ENCODE results near the gene SETX.

GRCh38 chr9:132241840-132242620 is 112.8 kb downstream of the SETX start:
- TF ChIP-seq CTCF (IDR thresholded peaks at IDR 0.05; ENCODE audit: insufficient read depth, low read length) (no peak), POLR2AphosphoS5 (IDR thresholded peaks at IDR 0.05; ENCODE audit: low read depth) (no peak), REST (IDR thresholded peaks at IDR 0.05; ENCODE audit: insufficient replicate concordance, low read depth) (no peak)
